MM.1S (cell line): ENCODE measurements around the gene CYTH1.

Source experiments
- DNase-seq: peaks from one replicate; pipeline ENCODE4 v3.0.0-alpha.2; 2015
- H2AFZ ChIP-seq: fragments of 300-600 bp; sonication (generic); 2 replicates; pipeline ENCODE4 v1.6.0; 2016; ENCODE audit warnings: antibody characterized with exemption, low read length
- H3F3A ChIP-seq: fragments of 300-600 bp; sonication (generic); 2 replicates; pipeline ENCODE4 v1.6.1; 2016; ENCODE audit warnings: mild to moderate bottlenecking, antibody characterized with exemption, low read length, moderate library complexity, mixed read lengths; ENCODE audit not compliant: insufficient read depth
- H3K27ac ChIP-seq: fragments of 300-600 bp; sonication (generic); 2 replicates; pipeline ENCODE4 v1.5.1; 2016; ENCODE audit warnings: mild to moderate bottlenecking, low read length
- H3K27me3 ChIP-seq: fragments of 300-600 bp; sonication (generic); replicated peaks from 2 replicates; pipeline ENCODE4 v1.6.0; 2016; ENCODE audit warnings: low read length; ENCODE audit not compliant: insufficient read depth
- H3K36me3 ChIP-seq: fragments of 300-600 bp; sonication (generic); replicated peaks from 2 replicates; pipeline ENCODE4 v1.6.1; 2016; ENCODE audit warnings: mild to moderate bottlenecking, low read length, mixed read lengths; ENCODE audit not compliant: insufficient read depth
- H3K4me1 ChIP-seq: fragments of 300-600 bp; sonication (generic); 2 replicates; pipeline ENCODE4 v1.6.1; 2016; ENCODE audit warnings: low read length, mixed read lengths
- H3K4me2 ChIP-seq: fragments of 300-600 bp; sonication (generic); 2 replicates; pipeline ENCODE4 v1.6.0; 2016; ENCODE audit warnings: low read depth, low read length
- H3K4me3 ChIP-seq: fragments of 300-600 bp; sonication (generic); 2 replicates; pipeline ENCODE4 v1.5.1; 2016; ENCODE audit warnings: low read length, mixed read lengths
- H3K79me2 ChIP-seq: fragments of 300-600 bp; sonication (generic); 2 replicates; pipeline ENCODE4 v1.6.1; 2016; ENCODE audit warnings: mixed run types, low read length, mixed read lengths
- H3K9ac ChIP-seq: fragments of 300-600 bp; sonication (generic); 2 replicates; pipeline ENCODE4 v1.6.1; 2016; ENCODE audit warnings: low read length, mixed read lengths
- H3K9me2 ChIP-seq: fragments of 300-600 bp; sonication (generic); replicated peaks from 2 replicates; pipeline ENCODE4 v1.6.1; 2016; ENCODE audit warnings: mild to moderate bottlenecking, low read length, mixed read lengths; ENCODE audit not compliant: insufficient read depth
- H3K9me3 ChIP-seq: fragments of 300-600 bp; sonication (generic); replicated peaks from 2 replicates; pipeline ENCODE4 v1.6.1; 2016; ENCODE audit warnings: mild to moderate bottlenecking, low read length, mixed read lengths; ENCODE audit not compliant: insufficient read depth
- H4K20me1 ChIP-seq: fragments of 300-600 bp; sonication (generic); 2 replicates; pipeline ENCODE4 v1.6.1; 2016; ENCODE audit warnings: mild to moderate bottlenecking, low read length, moderate library complexity, mixed read lengths; ENCODE audit not compliant: insufficient read depth
- EZH2 ChIP-seq: fragments of 300-600 bp; sonication (generic); optimal IDR thresholded peaks from 2 replicates; pipeline ENCODE3; 2017; ENCODE audit warnings: low read depth, mild to moderate bottlenecking, antibody characterized with exemption, low read length, mixed read lengths
- EZH2phosphoT487 ChIP-seq: fragments of 300-600 bp; sonication (generic); IDR thresholded peaks from 2 replicates; pipeline ENCODE4 v1.6.1; 2018; ENCODE audit warnings: antibody characterized with exemption, low read length
- TF ChIP-seq, protein P1 (sequence below): fragments of 300-600 bp; sonication (generic); IDR thresholded peaks from 2 replicates; pipeline ENCODE4 v1.5.1; 2016; ENCODE audit warnings: antibody characterized with exemption, low read length, mixed read lengths

CYTH1 gene

DNA sequence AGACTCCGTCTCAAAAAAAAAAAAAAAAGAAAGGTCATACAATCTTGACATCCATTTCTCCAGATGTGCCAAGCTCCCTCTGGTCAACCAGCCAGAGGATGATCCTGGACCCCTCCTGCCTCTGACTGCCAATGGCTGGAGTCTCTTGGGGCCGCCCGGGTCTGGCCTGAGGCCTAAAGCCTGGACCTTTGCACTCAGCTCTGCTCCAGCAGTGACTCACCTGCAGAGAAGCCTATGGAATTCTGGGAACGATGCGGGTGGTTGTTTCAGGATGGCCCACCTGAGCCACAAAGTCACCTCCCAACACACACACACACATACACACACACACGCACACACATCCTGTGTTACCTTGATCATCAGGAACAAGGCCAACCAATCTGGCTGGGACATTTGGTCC lies 140.8 kb downstream of the CYTH1 start:
- H3K36me3 ChIP-seq = no peaks in the 10 kb centered on the region
- no peak overlapping the region for H3K27ac ChIP-seq
- peaks cover 7% of the 10 kb centered on the region; the same call in 1 of the 2 replicates for H3K27me3 ChIP-seq
- no peaks in the 10 kb centered on the region for H4K20me1 ChIP-seq
- peaks cover 3% of the 10 kb centered on the region; the same call in 1 of the 2 replicates for H3F3A ChIP-seq
- H3K4me3 ChIP-seq = no peak overlapping the region
- no peaks in the 10 kb centered on the region for H3K79me2 ChIP-seq
- no peaks in the 10 kb centered on the region for H3K9me3 ChIP-seq
- H3K4me2 ChIP-seq = no peak overlapping the region
- DNase-seq = no peak
- H3K9me2 ChIP-seq = no peaks in the 10 kb centered on the region
- no peak overlapping the region for H2AFZ ChIP-seq
- TF ChIP-seq EZH2phosphoT487 = no peak
- TF ChIP-seq, protein P1, sequence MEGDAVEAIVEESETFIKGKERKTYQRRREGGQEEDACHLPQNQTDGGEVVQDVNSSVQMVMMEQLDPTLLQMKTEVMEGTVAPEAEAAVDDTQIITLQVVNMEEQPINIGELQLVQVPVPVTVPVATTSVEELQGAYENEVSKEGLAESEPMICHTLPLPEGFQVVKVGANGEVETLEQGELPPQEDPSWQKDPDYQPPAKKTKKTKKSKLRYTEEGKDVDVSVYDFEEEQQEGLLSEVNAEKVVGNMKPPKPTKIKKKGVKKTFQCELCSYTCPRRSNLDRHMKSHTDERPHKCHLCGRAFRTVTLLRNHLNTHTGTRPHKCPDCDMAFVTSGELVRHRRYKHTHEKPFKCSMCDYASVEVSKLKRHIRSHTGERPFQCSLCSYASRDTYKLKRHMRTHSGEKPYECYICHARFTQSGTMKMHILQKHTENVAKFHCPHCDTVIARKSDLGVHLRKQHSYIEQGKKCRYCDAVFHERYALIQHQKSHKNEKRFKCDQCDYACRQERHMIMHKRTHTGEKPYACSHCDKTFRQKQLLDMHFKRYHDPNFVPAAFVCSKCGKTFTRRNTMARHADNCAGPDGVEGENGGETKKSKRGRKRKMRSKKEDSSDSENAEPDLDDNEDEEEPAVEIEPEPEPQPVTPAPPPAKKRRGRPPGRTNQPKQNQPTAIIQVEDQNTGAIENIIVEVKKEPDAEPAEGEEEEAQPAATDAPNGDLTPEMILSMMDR = no peak
- TF ChIP-seq EZH2 = no peak
- peaks cover 7% of the 10 kb centered on the region; the same call in 1 of the 2 replicates for H3K4me1 ChIP-seq
- H3K9ac ChIP-seq = no peak overlapping the region

DNA sequence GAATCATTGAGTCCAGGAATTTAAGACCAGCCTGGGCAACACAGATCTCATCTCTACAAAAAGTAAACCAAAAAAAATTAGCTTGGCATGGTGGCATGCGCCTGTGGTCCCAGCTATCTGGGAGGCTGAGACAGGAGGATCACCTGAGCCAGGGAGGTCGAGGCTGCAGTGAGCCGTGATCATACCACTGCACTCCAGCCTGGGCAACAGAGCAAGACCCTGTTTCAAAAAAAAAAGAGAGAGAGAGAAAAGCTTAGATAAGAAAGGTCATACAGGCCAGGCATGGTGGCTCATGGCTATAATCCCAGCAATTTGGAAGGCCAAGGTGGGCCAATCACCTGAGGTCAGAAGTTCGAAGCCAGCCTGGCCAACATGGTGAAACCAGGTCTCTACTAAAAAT lies 141.4 kb downstream of the CYTH1 start:
- H2AFZ ChIP-seq = no peak overlapping the region
- H3F3A ChIP-seq = peaks cover 1% of the 10 kb centered on the region; the same call in 1 of the 2 replicates
- DNase-seq = no peak
- peaks cover 1% of the 10 kb centered on the region; the same call in 1 of the 2 replicates for H3K4me1 ChIP-seq
- H3K36me3 ChIP-seq = no peaks in the 10 kb centered on the region
- TF ChIP-seq, protein P1 = no peak
- TF ChIP-seq EZH2phosphoT487 (no peak), EZH2 (no peak)
- no peaks in the 10 kb centered on the region for H3K79me2 ChIP-seq
- H3K9me2 ChIP-seq = no peaks in the 10 kb centered on the region
- H4K20me1 ChIP-seq = no peaks in the 10 kb centered on the region
- H3K4me2 ChIP-seq = no peak overlapping the region
- H3K9me3 ChIP-seq = no peaks in the 10 kb centered on the region
- H3K9ac ChIP-seq = no peak overlapping the region
- peaks cover 8% of the 10 kb centered on the region; the same call in 1 of the 2 replicates for H3K27me3 ChIP-seq
- no peak overlapping the region for H3K27ac ChIP-seq
- no peak overlapping the region for H3K4me3 ChIP-seq

DNA sequence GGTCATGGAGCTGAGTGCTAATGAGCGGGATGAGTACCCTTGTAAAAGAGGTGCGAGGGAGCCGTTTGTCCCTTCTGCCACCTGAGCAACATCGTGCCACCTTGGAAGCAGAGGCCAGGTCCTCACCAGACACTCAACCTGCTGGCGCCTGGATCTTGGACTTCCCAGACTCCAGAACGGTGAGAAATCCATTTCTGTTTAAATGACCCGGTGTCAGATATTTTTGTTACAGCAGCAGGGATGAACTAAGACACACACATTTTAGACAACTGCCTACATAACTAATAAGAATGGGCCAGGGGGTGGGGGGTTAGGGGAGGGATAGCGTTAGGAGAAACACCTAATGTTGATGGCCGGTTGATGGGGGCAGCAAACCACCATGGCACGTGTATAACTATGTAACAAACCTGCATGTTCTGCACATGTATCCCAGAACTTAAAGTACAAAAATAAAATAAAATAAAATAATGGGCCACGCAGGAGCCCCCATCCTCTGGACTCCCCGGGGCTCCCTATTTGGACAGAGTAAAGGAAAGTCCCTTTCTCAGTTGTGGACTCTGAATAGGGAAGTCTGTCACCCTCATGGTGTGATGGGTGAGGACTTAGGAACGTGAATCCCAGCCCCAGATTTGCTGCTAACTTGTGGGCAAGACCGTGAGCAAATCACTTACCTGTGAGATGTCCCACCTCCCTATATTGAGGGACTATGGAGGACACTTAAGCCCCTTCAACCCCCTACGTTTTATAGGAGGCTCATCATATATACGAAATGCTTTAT lies 144.2 kb downstream of the CYTH1 start:
- no peaks in the 10 kb centered on the region for H3K79me2 ChIP-seq
- DNase-seq = no peak
- H3K27me3 ChIP-seq = peaks cover 8% of the 10 kb centered on the region; the same call in 1 of the 2 replicates
- H3K9me2 ChIP-seq = no peaks in the 10 kb centered on the region
- no peaks in the 10 kb centered on the region for H3K36me3 ChIP-seq
- H3K9me3 ChIP-seq = no peaks in the 10 kb centered on the region
- H3F3A ChIP-seq = no peaks in the 10 kb centered on the region
- H3K9ac ChIP-seq = no peak overlapping the region
- no peak overlapping the region for H3K4me2 ChIP-seq
- no peak overlapping the region for H2AFZ ChIP-seq
- no peaks in the 10 kb centered on the region for H4K20me1 ChIP-seq
- no peaks in the 10 kb centered on the region for H3K4me1 ChIP-seq
- H3K4me3 ChIP-seq = no peak overlapping the region
- H3K27ac ChIP-seq = no peak overlapping the region
- TF ChIP-seq EZH2 = no peak

DNA sequence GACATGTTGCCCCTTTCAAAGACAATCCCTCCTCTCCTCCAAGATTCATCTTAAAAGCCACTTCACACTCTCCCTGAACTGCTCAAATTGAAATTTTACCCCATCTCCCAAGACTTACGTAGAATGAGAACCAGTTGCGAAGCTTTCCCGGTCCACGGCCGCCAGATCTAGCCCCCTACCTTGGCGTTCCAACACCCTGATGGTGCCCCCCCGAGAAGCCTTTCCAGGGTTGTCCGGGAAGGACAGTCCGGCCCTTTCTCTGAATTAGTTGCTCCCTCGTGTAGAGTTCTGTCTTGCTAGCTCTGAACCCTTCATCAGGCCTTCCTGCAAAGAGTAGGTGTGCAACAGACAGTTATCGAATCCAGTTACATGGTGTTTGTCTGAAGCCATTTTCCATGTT lies 144.9 kb downstream of the CYTH1 start:
- H2AFZ ChIP-seq = no peak overlapping the region
- no peaks in the 10 kb centered on the region for H3K4me1 ChIP-seq
- TF ChIP-seq EZH2 (no peak), EZH2phosphoT487 (no peak)
- TF ChIP-seq, protein P1 = no peak

More for the DNA sequence above, 144.9 kb downstream of the CYTH1 start:
- H3K9ac ChIP-seq = no peak overlapping the region
- H3K79me2 ChIP-seq = no peaks in the 10 kb centered on the region
- no peaks in the 10 kb centered on the region for H3F3A ChIP-seq
- no peak overlapping the region for H3K27ac ChIP-seq
- H3K36me3 ChIP-seq = no peaks in the 10 kb centered on the region
- H3K4me3 ChIP-seq = no peak overlapping the region
- no peak overlapping the region for H3K4me2 ChIP-seq
- no peak for DNase-seq
- no peaks in the 10 kb centered on the region for H3K9me3 ChIP-seq
- no peaks in the 10 kb centered on the region for H3K9me2 ChIP-seq
- no peaks in the 10 kb centered on the region for H4K20me1 ChIP-seq
- peaks cover 8% of the 10 kb centered on the region; the same call in 1 of the 2 replicates for H3K27me3 ChIP-seq
